ENCODE measurements around the gene SPCS1. TPM values are rescaled to one million over a fixed set of nuclear protein-coding genes. Genes with fewer than 3 reads are reported as not detected.
A peak's percentile ranks its signal among the peaks of the same experiment; 100 is the strongest.
"Not testable (repeated sequence)": the region's sequence is repeated elsewhere in the genome, so short reads cannot be mapped to it uniquely, and the experiment has no call there.

The SPCS1 gene
- 63.1 and 72.5 TPM in 2 replicates for total RNA-seq (2014; rRNA removed; shearing (Covaris generic); ENCODE audit: low replicate concordance)

DNA sequence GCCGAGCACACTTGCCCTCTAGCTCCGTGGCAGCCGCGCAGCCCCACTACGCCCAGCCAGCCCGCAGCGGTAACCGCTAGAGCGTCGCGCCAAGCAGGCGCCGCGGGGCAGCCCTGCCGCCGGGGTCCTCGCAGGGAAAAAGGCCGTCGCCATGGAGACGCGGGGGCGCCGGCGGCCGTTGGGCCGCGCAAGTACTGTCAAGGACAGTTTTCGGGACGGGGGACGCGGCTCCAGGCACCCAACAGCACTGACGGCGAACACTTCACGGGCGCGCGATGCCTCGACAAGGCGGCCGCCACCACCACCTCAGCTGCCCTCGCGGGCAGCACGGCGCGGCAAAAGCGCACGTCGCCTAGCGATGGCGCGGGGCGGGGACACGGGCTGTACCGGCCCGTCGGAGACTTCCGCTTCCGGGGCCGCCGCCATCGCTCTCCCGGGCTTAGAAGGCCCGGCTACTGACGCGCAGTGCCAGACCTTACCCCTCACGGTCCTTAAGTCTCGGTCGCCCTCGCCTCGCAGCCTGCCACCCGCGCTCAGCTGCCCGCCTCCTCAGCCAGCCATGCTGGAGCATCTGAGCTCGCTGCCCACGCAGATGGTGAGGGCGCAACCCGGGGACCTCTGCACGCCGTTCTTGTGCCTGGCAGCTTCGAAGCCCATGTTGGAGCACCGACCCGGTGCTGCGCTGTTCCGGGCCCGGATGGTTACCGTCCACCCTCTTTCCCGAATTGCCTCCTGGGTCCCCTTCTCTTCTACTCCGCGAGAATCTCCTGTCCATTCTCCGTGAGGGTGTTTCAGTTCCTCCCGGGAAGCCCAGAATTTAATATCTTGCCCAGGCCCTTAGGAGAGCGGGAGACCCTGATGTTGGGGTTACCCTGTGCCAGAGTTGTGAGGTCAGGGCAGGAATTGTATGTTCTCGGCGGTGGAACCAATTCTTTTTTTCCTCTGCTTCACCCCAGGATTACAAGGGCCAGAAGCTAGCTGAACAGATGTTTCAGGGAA, at the start of gene SPCS1, which contains the start of gene GLT8D1:
Gene SPCS1, plus strand, starts transcription at position 419 of the 999 bp plus-strand sequence. Its CDS starts 141 bp downstream, at position 560.
Gene GLT8D1, minus strand, starts transcription at position 104 of the 999 bp plus-strand sequence. CDS start 5,331 bp downstream, outside the sequence.
- Histone ChIP-seq H3K9me3 (no peaks in the 10 kb centered on the region), H3K27me3 (no peaks in the 10 kb centered on the region), H3K4me3 (peak within 1 kb of the TSS; percentile 94), H3K36me3 (peaks cover 13% of the 10 kb centered on the region)
- peak; percentile 82 for DNase-seq

- Histone ChIP-seq H3K9me3 (no peaks in the 10 kb centered on the region), H3K36me3 (peaks cover 34% of the 10 kb centered on the region), H3K27me3 (no peaks in the 10 kb centered on the region), H3K4me3 (no peak overlapping the region)
- DNase-seq, result no peak
These were observed 45.9 kb upstream of the SPCS1 start for GRCh38 chr3:52660046-52660445.

DNA sequence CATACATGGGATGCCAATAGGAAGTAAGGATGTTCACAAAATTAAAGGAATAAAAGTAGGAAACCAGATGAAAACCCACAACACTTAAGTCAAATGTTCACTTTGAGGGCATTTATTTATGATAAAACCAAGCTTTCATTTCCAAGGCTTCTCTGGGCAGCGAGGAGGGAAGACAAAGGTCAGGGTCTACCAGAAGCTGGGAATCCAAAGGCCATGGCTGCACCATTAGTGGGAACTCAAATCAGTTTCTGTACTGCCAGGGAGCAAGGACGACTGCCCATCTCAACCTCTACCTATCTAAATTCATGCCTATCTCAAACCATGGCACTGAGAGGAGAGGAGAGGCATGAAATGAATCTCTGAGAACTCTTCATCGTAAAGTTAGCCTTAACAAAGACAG, 42.8 kb upstream of the SPCS1 start:
- Histone ChIP-seq H3K9me3 (no peaks in the 10 kb centered on the region), H3K4me3 (no peak overlapping the region), H3K27me3 (no peaks in the 10 kb centered on the region), H3K36me3 (peaks cover 24% of the 10 kb centered on the region)
- DNase-seq, result no peak

DNA sequence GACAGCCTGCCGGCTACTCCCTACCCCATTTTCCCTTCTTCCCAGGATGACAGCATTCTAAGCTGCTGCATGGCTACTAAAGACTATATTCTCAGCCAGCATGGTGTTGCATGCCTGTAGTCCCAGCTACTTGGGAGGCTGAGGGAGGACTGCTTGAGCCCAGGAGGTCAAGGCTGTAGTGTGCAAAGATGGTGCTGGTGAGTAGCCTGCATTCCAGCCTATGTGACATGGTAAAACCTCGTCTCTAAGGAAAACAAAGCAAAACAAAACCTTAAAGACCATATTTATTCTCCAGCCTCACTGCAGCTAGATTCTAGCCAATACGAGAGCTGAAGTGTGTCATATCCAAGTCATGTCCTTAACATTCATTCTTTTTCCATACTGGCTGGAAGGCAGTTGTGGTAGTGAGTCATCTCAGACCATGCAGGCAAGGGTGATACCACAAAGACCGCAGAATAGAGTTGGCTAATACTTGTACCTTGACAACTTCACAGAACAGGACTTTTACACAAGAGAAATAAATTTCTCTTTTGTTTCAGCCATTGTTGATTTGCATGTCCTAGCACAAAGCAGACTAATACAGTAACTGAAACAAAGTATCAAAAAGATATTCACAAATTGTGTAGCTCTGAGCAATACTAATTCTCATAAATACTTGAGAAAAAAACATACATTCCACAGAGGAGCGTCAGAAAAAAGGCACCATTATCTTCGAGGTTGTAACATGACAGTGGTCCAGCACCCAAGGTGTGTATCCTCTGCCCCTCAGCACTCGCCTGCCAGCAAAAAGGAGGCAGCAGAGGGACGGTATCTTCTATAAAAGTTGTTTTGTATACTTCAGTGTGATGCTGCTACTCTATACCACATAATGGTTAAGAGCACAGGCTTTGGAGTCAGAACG, 35.0 kb upstream of the SPCS1 start:
- peak; percentile 83 for DNase-seq
- no peaks in the 10 kb centered on the region for H3K9me3 ChIP-seq
- H3K27me3 ChIP-seq, result no peaks in the 10 kb centered on the region
- H3K36me3 ChIP-seq, result peaks cover 27% of the 10 kb centered on the region
- H3K4me3 ChIP-seq, result peak overlapping the region; percentile 8; the same call in 1 of the 2 replicates

DNA sequence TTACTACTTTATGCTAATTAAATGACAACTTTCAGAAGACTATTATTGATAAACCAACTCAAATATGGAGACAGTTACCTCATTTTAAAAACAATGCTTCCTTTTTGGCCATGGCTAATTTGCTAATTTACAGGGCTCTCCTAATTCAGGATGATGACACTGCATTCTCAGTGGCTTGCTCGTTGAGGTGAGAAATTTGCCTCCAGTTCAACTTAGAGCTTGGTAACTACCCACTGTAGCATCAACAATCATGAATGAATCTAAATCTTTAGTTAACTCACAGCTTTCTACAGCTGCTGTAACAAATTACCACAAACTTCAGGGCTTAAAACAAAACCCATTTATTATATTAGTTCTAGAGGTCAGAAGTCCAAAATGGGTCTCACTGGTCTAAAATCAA, 34.2 kb upstream of the SPCS1 start:
- Histone ChIP-seq H3K36me3 (peaks cover 28% of the 10 kb centered on the region), H3K9me3 (no peaks in the 10 kb centered on the region), H3K4me3 (no peak overlapping the region; the same call in 1 of the 2 replicates), H3K27me3 (no peaks in the 10 kb centered on the region)
- no peak for DNase-seq

GRCh38 chr3:52676201-52676600, 29.7 kb upstream of the SPCS1 start:
- peaks cover 37% of the 10 kb centered on the region for H3K36me3 ChIP-seq
- H3K9me3 ChIP-seq, H3K27me3 ChIP-seq, H3K4me3 ChIP-seq, DNase-seq: not testable (repeated sequence)

GRCh38 chr3:52678265-52679198, 27.4 kb upstream of the SPCS1 start:
- H3K36me3 ChIP-seq, result peaks cover 34% of the 10 kb centered on the region
- H3K9me3 ChIP-seq, result no peaks in the 10 kb centered on the region
- no peak overlapping the region for H3K4me3 ChIP-seq
- no peaks in the 10 kb centered on the region for H3K27me3 ChIP-seq
- DNase-seq, result no peak

DNA sequence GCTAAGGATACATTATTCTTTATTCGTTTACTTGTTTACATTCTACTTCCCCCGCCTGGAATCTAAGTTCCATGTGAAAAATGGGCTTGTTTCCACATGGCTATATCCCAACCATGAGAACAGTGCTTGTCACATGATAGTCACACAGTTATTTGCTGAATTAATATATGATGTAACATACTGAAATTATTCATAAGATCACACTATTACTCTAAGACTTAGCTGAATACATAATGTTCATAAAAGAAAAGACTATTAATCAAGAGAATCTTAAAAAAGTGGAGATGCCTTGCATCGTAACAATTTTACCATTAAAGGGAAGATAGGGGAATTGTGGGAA, 26.7 kb upstream of the SPCS1 start:
- no peak overlapping the region for H3K4me3 ChIP-seq
- H3K27me3 ChIP-seq, result no peaks in the 10 kb centered on the region
- DNase-seq, result no peak
- H3K9me3 ChIP-seq, result no peaks in the 10 kb centered on the region
- peaks cover 34% of the 10 kb centered on the region for H3K36me3 ChIP-seq

DNA sequence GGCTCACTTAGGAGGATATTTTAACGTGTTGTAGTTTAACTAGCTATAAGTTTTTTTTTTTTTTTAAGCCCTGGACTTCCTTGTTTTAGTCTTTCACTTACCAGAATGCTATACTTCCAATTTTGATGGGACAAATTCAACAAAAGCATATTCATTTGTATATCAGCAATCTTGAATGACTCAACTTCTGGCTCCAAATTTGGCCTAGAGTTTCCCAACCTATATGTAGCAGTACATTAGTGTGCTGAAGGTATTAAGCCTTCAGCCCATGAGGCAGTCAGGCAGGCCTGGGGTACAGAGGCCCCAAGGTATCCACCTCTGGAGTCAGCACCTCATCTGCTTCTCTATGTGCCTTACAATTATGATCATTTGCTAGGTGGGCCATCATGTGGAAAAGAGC, 26.1 kb upstream of the SPCS1 start:
- Histone ChIP-seq H3K36me3 (peaks cover 32% of the 10 kb centered on the region), H3K9me3 (no peaks in the 10 kb centered on the region), H3K4me3 (no peak overlapping the region), H3K27me3 (no peaks in the 10 kb centered on the region)
- DNase-seq, result no peak

GRCh38 chr3:52681596-52681995, 24.3 kb upstream of the SPCS1 start:
- Histone ChIP-seq H3K27me3 (no peaks in the 10 kb centered on the region), H3K4me3 (no peak overlapping the region), H3K9me3 (no peaks in the 10 kb centered on the region), H3K36me3 (peaks cover 32% of the 10 kb centered on the region)
- no peak for DNase-seq

- Histone ChIP-seq H3K36me3 (peaks cover 32% of the 10 kb centered on the region), H3K27me3 (no peaks in the 10 kb centered on the region), H3K4me3 (no peak overlapping the region), H3K9me3 (no peaks in the 10 kb centered on the region)
- DNase-seq, result peak; percentile 38
These were observed 23.9 kb upstream of the SPCS1 start for GRCh38 chr3:52682016-52682415.

GRCh38 chr3:52683611-52684010, 22.3 kb upstream of the SPCS1 start:
- DNase-seq, result no peak
- no peaks in the 10 kb centered on the region for H3K9me3 ChIP-seq
- no peaks in the 10 kb centered on the region for H3K27me3 ChIP-seq
- no peak overlapping the region for H3K4me3 ChIP-seq
- H3K36me3 ChIP-seq, result peaks cover 40% of the 10 kb centered on the region

DNA sequence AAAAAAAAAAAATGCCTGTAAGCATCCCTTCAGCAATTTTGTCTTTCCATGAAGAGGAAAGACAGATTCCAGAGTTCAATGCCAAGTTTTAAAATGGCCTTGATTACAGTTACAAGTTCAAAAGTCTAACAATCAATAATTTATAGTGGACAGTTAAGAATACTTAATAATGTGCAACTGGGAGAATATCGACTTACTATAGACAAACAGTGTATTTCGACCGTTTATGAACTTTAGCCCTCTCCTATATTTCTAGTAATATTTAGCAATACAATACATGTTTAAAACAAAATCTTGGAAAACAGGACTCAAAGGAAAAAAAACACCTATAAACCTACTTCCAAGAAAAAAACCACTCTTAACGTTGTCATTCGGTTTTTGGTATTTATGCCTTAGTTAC, 21.7 kb upstream of the SPCS1 start:
- H3K36me3 ChIP-seq, result peaks cover 40% of the 10 kb centered on the region
- H3K27me3 ChIP-seq, result no peaks in the 10 kb centered on the region
- H3K9me3 ChIP-seq, result no peaks in the 10 kb centered on the region
- H3K4me3 ChIP-seq, result peak overlapping the region; percentile 82
- no peak for DNase-seq

DNA sequence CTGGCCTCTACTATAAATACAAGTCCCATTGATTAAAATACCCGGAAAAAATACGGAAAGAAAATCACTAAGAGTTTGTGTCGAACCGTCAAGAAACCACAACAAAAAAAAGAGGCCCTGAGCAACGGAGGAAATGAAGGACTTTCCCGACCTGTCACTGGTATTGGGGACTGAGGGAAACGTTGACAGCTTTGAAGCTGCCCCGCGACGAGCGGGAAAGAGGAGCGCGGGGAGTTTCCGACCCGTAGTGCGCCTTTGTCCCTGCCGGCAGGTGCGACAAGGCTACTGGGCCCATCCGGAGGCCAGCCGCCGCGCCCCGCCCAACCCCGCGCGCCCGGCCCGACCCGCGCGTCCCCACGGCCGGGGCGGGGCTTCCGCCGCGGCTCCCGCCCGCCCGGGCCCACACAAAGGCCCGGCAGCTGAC, 20.6 kb upstream of the SPCS1 start:
- Histone ChIP-seq H3K9me3 (no peaks in the 10 kb centered on the region), H3K36me3 (peaks cover 45% of the 10 kb centered on the region), H3K27me3 (no peaks in the 10 kb centered on the region), H3K4me3 (peak overlapping the region; percentile 82)
- DNase-seq, result peak; percentile 73

- no peaks in the 10 kb centered on the region for H3K27me3 ChIP-seq
- H3K36me3 ChIP-seq, result peaks cover 51% of the 10 kb centered on the region
- DNase-seq, result peak; percentile 93
- no peaks in the 10 kb centered on the region for H3K9me3 ChIP-seq
- H3K4me3 ChIP-seq, result peak within 1 kb of the TSS; percentile 95
These were observed 19.9 kb upstream of the SPCS1 start, which contains the start of the genes GNL3 and PBRM1 for GRCh38 chr3:52685709-52686691. Gene GNL3, plus strand, starts transcription at chr3:52686032. Its CDS starts 61 bp downstream, at chr3:52686093. Gene PBRM1, minus strand, starts transcription at chr3:52685913.
